Small intestine (tissue), 7 donors: ENCODE data around the gene TMEM156. TPM values are rescaled to one million over a fixed set of nuclear protein-coding genes. Genes with fewer than 3 reads are reported as not detected.
"Not testable (repeated sequence)": the region's sequence is repeated elsewhere in the genome, so short reads cannot be mapped to it uniquely, and the experiment has no call there.

Source experiments
- DNase-seq, 2 donors: peaks; one replicate each; pipeline versions ENCODE4 v3.0.0 to v3.0.0-alpha.2; 2013
- FAIRE-seq: peaks from 2 replicates; lab custom pipeline; 2012; peaks lifted over from hg19 to GRCh38; lab: Jason Lieb, UNC
- H3K27ac ChIP-seq, 3 donors: one replicate each; pipeline ENCODE4 v1.5.1; 2013; ENCODE audit warnings: low read length in 2 of 3, mild to moderate bottlenecking in 2 of 3, control low read depth in 1 of 3, inconsistent platforms in 1 of 3, low read depth in 1 of 3, moderate library complexity in 1 of 3
- H3K27me3 ChIP-seq, 3 donors: one replicate each; pipeline ENCODE4 v1.6.1; 2013; ENCODE audit warnings: low read length in 3 of 3, inconsistent platforms in 1 of 3; ENCODE audit not compliant: control insufficient read depth in 3 of 3, insufficient read depth in 3 of 3
- H3K36me3 ChIP-seq, 3 donors: one replicate each; pipeline ENCODE4 v1.6.1; 2013; ENCODE audit warnings: low read length in 3 of 3, inconsistent platforms in 1 of 3, low read depth in 1 of 3, mild to moderate bottlenecking in 1 of 3, moderate library complexity in 1 of 3; ENCODE audit not compliant: control insufficient read depth in 3 of 3, insufficient read depth in 2 of 3
- H3K4me1 ChIP-seq, 3 donors: one replicate each; pipeline ENCODE4 v1.6.1; 2013; ENCODE audit warnings: low read length in 2 of 3, inconsistent platforms in 1 of 3, low read depth in 1 of 3, mild to moderate bottlenecking in 1 of 3, moderate library complexity in 1 of 3; ENCODE audit not compliant: control insufficient read depth in 3 of 3, insufficient read depth in 2 of 3
- H3K4me3 ChIP-seq, 3 donors: one replicate each; pipeline ENCODE4 v1.5.1; 2013; ENCODE audit warnings: low read length in 3 of 3, control low read depth in 1 of 3, inconsistent platforms in 1 of 3, low read depth in 1 of 3, mild to moderate bottlenecking in 1 of 3, moderate library complexity in 1 of 3
- H3K9me3 ChIP-seq, 2 donors: one replicate each; pipeline ENCODE4 v1.6.1; 2013; ENCODE audit warnings: low read depth in 1 of 2, low read length in 1 of 2; ENCODE audit not compliant: control insufficient read depth in 2 of 2, insufficient read depth in 1 of 2
- whole genome bisulfite sequencing, 3 donors: extraction: QIAGEN DNeasy Blood & Tissue Kit; methylation state at CpG; one replicate each; pipeline ENCODE4 v1.1.7; 2013; 5-methylcytosine and 5-hydroxymethylcytosine counted together
- polyA plus RNA-seq, 4 donors: library from polyadenylated mRNA; stranded (reverse) in 3 of 4; unstranded in 1 of 4; fragments of 200-250 nt in 3 of 4; fragments of 120-200 nt in 1 of 4; gene quantifications; one replicate each; pipeline versions ENCODE4 v1.2.1 to v1.2.3, GENCODE V29; 2013
- donor health status: healthy with polysubstance abuse.
- donor health status: control.
- donor health status: control.
- donor health status: Bipolar disorder and iron deficiency.
- donor health status: healthy.

TMEM156 gene
- polyA plus RNA-seq, 4 donors, result 1.2 to 2.2 (median 1.4) TPM; not detected in 1

- peak overlapping the region in 1 of 3 donors; percentile 78 for H3K27ac ChIP-seq
- H3K27me3 ChIP-seq, result peaks cover 0 to 2% (median 0%) of the 10 kb centered on the region in 3 donors
- 77 to 92% (median 83%) methylated on average over 7 of the region's 7 CpGs for WGBS, 3 donors
- no peaks in the 10 kb centered on the region for H3K4me1 ChIP-seq
- no peaks in the 10 kb centered on the region for H3K36me3 ChIP-seq
- no peak overlapping the region for H3K4me3 ChIP-seq
- DNase-seq, result peak in 1 of 2 donors; percentile 11
- FAIRE-seq, result no peak
- H3K9me3 ChIP-seq, result no peaks in the 10 kb centered on the region
Observed at GRCh38 chr4:38967260-38968095, 64.7 kb downstream of the TMEM156 start.

GRCh38 chr4:38965866-38966265 is 66.3 kb downstream of the TMEM156 start:
- FAIRE-seq (no peak), DNase-seq (no peak)
- Histone ChIP-seq H3K4me3 (no peak overlapping the region), H3K27ac (no peak overlapping the region), H3K4me1 (no peaks in the 10 kb centered on the region), H3K36me3 (no peaks in the 10 kb centered on the region), H3K9me3 (no peaks in the 10 kb centered on the region), H3K27me3 (peaks cover 0 to 2% (median 0%) of the 10 kb centered on the region in 3 donors)
- WGBS, 3 donors, result 84 to 87% (median 85%) methylated on average over 3 of the region's 3 CpGs

- DNase-seq (no peak), FAIRE-seq (no peak)
- Histone ChIP-seq H3K4me1 (no peaks in the 10 kb centered on the region), H3K9me3 (no peaks in the 10 kb centered on the region), H3K4me3 (no peak overlapping the region), H3K27me3 (peaks cover 0 to 2% (median 0%) of the 10 kb centered on the region in 3 donors), H3K27ac (no peak overlapping the region), H3K36me3 (no peaks in the 10 kb centered on the region)
- 87 to 94% (median 91%) methylated on average over 11 of the region's 11 CpGs for WGBS, 3 donors
Observed at GRCh38 chr4:38964942-38965775, 67.0 kb downstream of the TMEM156 start.

- not testable (repeated sequence) for H3K27ac ChIP-seq, H3K36me3 ChIP-seq, H3K4me3 ChIP-seq, DNase-seq, FAIRE-seq, H3K9me3 ChIP-seq, H3K27me3 ChIP-seq, H3K4me1 ChIP-seq
- 83 to 90% (median 90%) methylated on average over 5 of the region's 5 CpGs for WGBS, 3 donors
Observed at GRCh38 chr4:38959248-38959647, 73.0 kb downstream of the TMEM156 start.

- DNase-seq, result peak in 1 of 2 donors; percentile 6
- FAIRE-seq, result no peak
- Histone ChIP-seq H3K36me3 (no peaks in the 10 kb centered on the region), H3K27me3 (no peaks in the 10 kb centered on the region), H3K27ac (peak overlapping the region in 1 of 3 donors; percentile 19), H3K4me1 (no peaks in the 10 kb centered on the region), H3K9me3 (no peaks in the 10 kb centered on the region), H3K4me3 (no peak overlapping the region)
- WGBS, 3 donors, result 70 to 96% (median 87%) methylated on average over 4 of the region's 4 CpGs
Observed at GRCh38 chr4:38958453-38959190, 73.6 kb downstream of the TMEM156 start.

GRCh38 chr4:38957893-38958292 is 74.3 kb downstream of the TMEM156 start:
- no peaks in the 10 kb centered on the region for H3K36me3 ChIP-seq
- no peak for DNase-seq
- H3K27me3 ChIP-seq, result no peaks in the 10 kb centered on the region
- no peak overlapping the region for H3K27ac ChIP-seq
- H3K9me3 ChIP-seq, result no peaks in the 10 kb centered on the region
- no peak for FAIRE-seq
- WGBS, 3 donors, result 89 to 94% (median 94%) methylated on average over 3 of the region's 3 CpGs
- H3K4me1 ChIP-seq, result no peaks in the 10 kb centered on the region
- no peak overlapping the region for H3K4me3 ChIP-seq

- WGBS, 3 donors, result 48 to 60% (median 52%) methylated on average over 5 of the region's 5 CpGs
- no peaks in the 10 kb centered on the region for H3K4me1 ChIP-seq
- no peak for FAIRE-seq
- no peak overlapping the region for H3K4me3 ChIP-seq
- H3K27ac ChIP-seq, result no peak overlapping the region
- no peaks in the 10 kb centered on the region for H3K9me3 ChIP-seq
- DNase-seq, result no peak
- H3K36me3 ChIP-seq, result no peaks in the 10 kb centered on the region
- no peaks in the 10 kb centered on the region for H3K27me3 ChIP-seq
Observed at GRCh38 chr4:38957261-38957815, 74.9 kb downstream of the TMEM156 start.

GRCh38 chr4:38955957-38956356 is 76.3 kb downstream of the TMEM156 start:
- Histone ChIP-seq H3K4me3 (no peak overlapping the region), H3K9me3 (no peaks in the 10 kb centered on the region), H3K36me3 (no peaks in the 10 kb centered on the region), H3K27me3 (no peaks in the 10 kb centered on the region), H3K4me1 (no peaks in the 10 kb centered on the region), H3K27ac (no peak overlapping the region)
- DNase-seq (no peak), FAIRE-seq (no peak)
- 85 to 90% (median 86%) methylated on average over 4 of the region's 4 CpGs for WGBS, 3 donors
